Measurements from ENCODE around the gene NAGK. TPM values are rescaled to one million over a fixed set of nuclear protein-coding genes. Genes with fewer than 3 reads are reported as not detected.

The NAGK gene
- total and polyA plus RNA-seq, 2 donors (not counting 1 experiment from before 2014, with no cell fraction given) = 50.4 to 136 TPM

- H3K27me3 ChIP-seq (ENCODE audit: control insufficient read depth, insufficient read depth, low read length) = no peaks in the 10 kb centered on the region
- H2AFZ ChIP-seq (ENCODE audit: low read length) = no peak overlapping the region
- H3K4me3 ChIP-seq (replicated peaks in 1 of 4; ENCODE audit: control extremely low read depth in 1 of 4, insufficient read depth in 1 of 4, low read depth in 3 of 4, low read length in 4 of 4) = no peak overlapping the region
- H3K4me1 ChIP-seq (ENCODE audit: control insufficient read depth, extremely low read depth, insufficient read depth, low read length) = peaks cover 7% of the 10 kb centered on the region
- H3K27ac ChIP-seq (ENCODE audit: insufficient read depth, low read length) = no peak overlapping the region
- no peak overlapping the region for H3K4me2 ChIP-seq (ENCODE audit: extremely low read depth, insufficient read depth, low read length)
- DNase-seq (ENCODE audit: low read depth in 2 of 2) = no peak
- peaks cover 22% of the 10 kb centered on the region for H3K36me3 ChIP-seq (ENCODE audit: control insufficient read depth, insufficient read depth, low read length)
- no peaks in the 10 kb centered on the region for H3K9me3 ChIP-seq (ENCODE audit: control insufficient read depth, insufficient read depth, low read depth, low read length)
- H3K9ac ChIP-seq (ENCODE audit: insufficient read depth, low read length) = no peak overlapping the region
- no peaks in the 10 kb centered on the region for H4K20me1 ChIP-seq (ENCODE audit: control insufficient read depth, extremely low read depth, insufficient read depth, low read length)
- H3K79me2 ChIP-seq (ENCODE audit: control insufficient read depth, insufficient read depth, low read length) = peaks cover 30% of the 10 kb centered on the region
- no peak for TF ChIP-seq CTCF (conservative IDR thresholded peaks at IDR 0.05 in 1 of 2, IDR thresholded peaks at IDR 0.05 in 1 of 2; ENCODE audit: low read depth in 1 of 2, low read length in 2 of 2)
- no peak for TF ChIP-seq EZH2 (IDR thresholded peaks at IDR 0.05; ENCODE audit: low read length, missing control alignments)
Measured at GRCh38 chr2:71071681-71072398, 3.4 kb downstream of the NAGK start.

- Histone ChIP-seq H3K79me2 (ENCODE audit: control insufficient read depth, insufficient read depth, low read length) (peaks cover 30% of the 10 kb centered on the region), H3K9ac (ENCODE audit: insufficient read depth, low read length) (no peak overlapping the region), H4K20me1 (ENCODE audit: control insufficient read depth, extremely low read depth, insufficient read depth, low read length) (no peaks in the 10 kb centered on the region), H3K9me3 (ENCODE audit: control insufficient read depth, insufficient read depth, low read depth, low read length) (no peaks in the 10 kb centered on the region), H2AFZ (ENCODE audit: low read length) (no peak overlapping the region), H3K27me3 (ENCODE audit: control insufficient read depth, insufficient read depth, low read length) (no peaks in the 10 kb centered on the region), H3K4me1 (ENCODE audit: control insufficient read depth, extremely low read depth, insufficient read depth, low read length) (peaks cover 7% of the 10 kb centered on the region), H3K36me3 (ENCODE audit: control insufficient read depth, insufficient read depth, low read length) (peaks cover 22% of the 10 kb centered on the region), H3K4me2 (ENCODE audit: extremely low read depth, insufficient read depth, low read length) (no peak overlapping the region), H3K27ac (ENCODE audit: insufficient read depth, low read length) (no peak overlapping the region), H3K4me3 (replicated peaks in 1 of 4; ENCODE audit: control extremely low read depth in 1 of 4, insufficient read depth in 1 of 4, low read depth in 3 of 4, low read length in 4 of 4) (no peak overlapping the region)
- TF ChIP-seq CTCF (conservative IDR thresholded peaks at IDR 0.05 in 1 of 2, IDR thresholded peaks at IDR 0.05 in 1 of 2; ENCODE audit: low read depth in 1 of 2, low read length in 2 of 2) (no peak), EZH2 (IDR thresholded peaks at IDR 0.05; ENCODE audit: low read length, missing control alignments) (no peak)
- no peak for DNase-seq (ENCODE audit: low read depth in 2 of 2)
Measured at GRCh38 chr2:71072492-71072891, 4.0 kb downstream of the NAGK start.

- Histone ChIP-seq H3K79me2 (ENCODE audit: control insufficient read depth, insufficient read depth, low read length) (peaks cover 30% of the 10 kb centered on the region), H3K9ac (ENCODE audit: insufficient read depth, low read length) (no peak overlapping the region)
- TF ChIP-seq EZH2 (IDR thresholded peaks at IDR 0.05; ENCODE audit: low read length, missing control alignments) (no peak), CTCF (conservative IDR thresholded peaks at IDR 0.05 in 1 of 2, IDR thresholded peaks at IDR 0.05 in 1 of 2; ENCODE audit: low read depth in 1 of 2, low read length in 2 of 2) (no peak)
Measured at GRCh38 chr2:71073475-71073874, 5.0 kb downstream of the NAGK start.

More at GRCh38 chr2:71073475-71073874, 5.0 kb downstream of the NAGK start:
- no peaks in the 10 kb centered on the region for H4K20me1 ChIP-seq (ENCODE audit: control insufficient read depth, extremely low read depth, insufficient read depth, low read length)
- no peak overlapping the region for H2AFZ ChIP-seq (ENCODE audit: low read length)
- H3K4me1 ChIP-seq (ENCODE audit: control insufficient read depth, extremely low read depth, insufficient read depth, low read length) = peaks cover 7% of the 10 kb centered on the region
- H3K27ac ChIP-seq (ENCODE audit: insufficient read depth, low read length) = no peak overlapping the region
- H3K4me2 ChIP-seq (ENCODE audit: extremely low read depth, insufficient read depth, low read length) = no peak overlapping the region
- no peak overlapping the region for H3K4me3 ChIP-seq (replicated peaks in 1 of 4; ENCODE audit: control extremely low read depth in 1 of 4, insufficient read depth in 1 of 4, low read depth in 3 of 4, low read length in 4 of 4)
- DNase-seq (ENCODE audit: low read depth in 2 of 2) = no peak
- H3K27me3 ChIP-seq (ENCODE audit: control insufficient read depth, insufficient read depth, low read length) = no peaks in the 10 kb centered on the region
- peaks cover 22% of the 10 kb centered on the region for H3K36me3 ChIP-seq (ENCODE audit: control insufficient read depth, insufficient read depth, low read length)
- no peaks in the 10 kb centered on the region for H3K9me3 ChIP-seq (ENCODE audit: control insufficient read depth, insufficient read depth, low read depth, low read length)

Measured in fibroblast of lung (primary cell).